ENCODE data around the gene TM4SF20. TPM values are rescaled to one million over a fixed set of nuclear protein-coding genes. Genes with fewer than 3 reads are reported as not detected.
A peak's percentile ranks its signal among the peaks of the same experiment; 100 is the strongest.

The TM4SF20 gene
- polyA plus RNA-seq, 2 donors = 0.04 TPM; not detected in 1

DNA sequence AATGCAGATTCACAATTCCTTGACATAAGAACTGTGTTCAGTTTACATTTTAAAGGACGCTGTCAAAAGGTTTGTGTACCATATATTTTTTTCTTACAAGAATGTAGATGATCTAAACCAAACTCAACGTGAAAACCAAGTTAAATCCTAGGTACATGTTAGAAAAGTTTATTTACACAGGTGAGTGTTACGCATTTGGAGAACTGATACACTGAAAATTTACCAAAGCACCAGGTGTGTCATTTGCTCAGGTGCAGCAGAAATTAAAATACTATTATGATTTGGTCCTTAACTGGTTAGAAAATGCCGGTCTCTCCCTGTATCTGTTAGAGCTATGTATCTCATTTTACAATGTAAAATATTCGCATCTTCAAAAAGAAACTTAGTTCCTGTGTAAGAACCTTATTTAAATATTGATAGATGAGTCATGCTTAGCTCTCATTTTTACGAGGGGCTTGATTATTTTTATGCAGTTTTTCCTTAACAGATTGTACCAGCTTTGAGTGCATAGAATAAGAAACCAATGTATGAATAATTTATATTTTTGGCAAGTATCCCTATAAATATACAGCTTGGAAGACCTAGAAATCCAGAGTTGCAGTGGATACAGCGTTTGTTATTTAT lies 29.0 kb downstream of the TM4SF20 start:
- no peak overlapping the region for H3K27ac ChIP-seq (ENCODE audit: low read depth in 2 of 2, low read length in 1 of 2)
- H3K9me3 ChIP-seq (ENCODE audit: control insufficient read depth in 2 of 2, insufficient read depth in 1 of 2, low read depth in 1 of 2, low read length in 1 of 2) = no peaks in the 10 kb centered on the region
- H3K27me3 ChIP-seq (ENCODE audit: control insufficient read depth in 1 of 2, insufficient read depth in 2 of 2, low read length in 2 of 2) = no peaks in the 10 kb centered on the region
- H3K4me1 ChIP-seq (ENCODE audit: control insufficient read depth in 2 of 2, insufficient read depth in 2 of 2, low read length in 1 of 2) = no peaks in the 10 kb centered on the region
- WGBS, 2 donors = 77 to 88% methylated on average over 7 of the region's 7 CpGs
- H3K4me3 ChIP-seq (ENCODE audit: low read depth in 1 of 2, low read length in 2 of 2) = no peak overlapping the region
- peaks cover 0 to 4% of the 10 kb centered on the region in 2 donors for H3K36me3 ChIP-seq (ENCODE audit: control insufficient read depth in 2 of 2, insufficient read depth in 2 of 2, low read length in 1 of 2)

DNA sequence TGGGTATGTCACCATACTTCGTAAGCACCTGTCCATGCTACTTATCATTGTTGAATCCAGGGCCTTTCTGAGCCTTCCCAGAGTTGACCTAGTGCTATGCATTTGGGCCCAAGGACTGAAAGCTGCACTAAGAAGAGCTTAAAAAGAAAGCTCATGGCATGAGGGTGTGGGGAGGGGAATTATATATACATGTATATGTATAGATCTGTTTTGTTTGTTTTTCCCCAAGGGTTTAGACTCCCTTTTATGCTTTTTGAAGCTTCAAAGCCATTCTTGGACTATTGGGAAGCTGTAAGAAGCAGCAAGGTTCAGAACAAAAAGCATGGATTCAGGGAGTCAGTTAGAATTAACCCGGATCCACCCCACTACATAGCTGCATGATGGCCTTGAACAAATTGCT lies 30.8 kb downstream of the TM4SF20 start:
- peaks cover 0 to 4% of the 10 kb centered on the region in 2 donors for H3K36me3 ChIP-seq (ENCODE audit: control insufficient read depth in 2 of 2, insufficient read depth in 2 of 2, low read length in 1 of 2)
- no peaks in the 10 kb centered on the region for H3K4me1 ChIP-seq (ENCODE audit: control insufficient read depth in 2 of 2, insufficient read depth in 2 of 2, low read length in 1 of 2)
- no peaks in the 10 kb centered on the region for H3K9me3 ChIP-seq (ENCODE audit: control insufficient read depth in 2 of 2, insufficient read depth in 1 of 2, low read depth in 1 of 2, low read length in 1 of 2)
- WGBS, 2 donors = 92 to 94% methylated on average over 2 of the region's 2 CpGs
- H3K27me3 ChIP-seq (ENCODE audit: control insufficient read depth in 1 of 2, insufficient read depth in 2 of 2, low read length in 2 of 2) = no peaks in the 10 kb centered on the region
- no peak overlapping the region for H3K27ac ChIP-seq (ENCODE audit: low read depth in 2 of 2, low read length in 1 of 2)
- H3K4me3 ChIP-seq (ENCODE audit: low read depth in 1 of 2, low read length in 2 of 2) = no peak overlapping the region

DNA sequence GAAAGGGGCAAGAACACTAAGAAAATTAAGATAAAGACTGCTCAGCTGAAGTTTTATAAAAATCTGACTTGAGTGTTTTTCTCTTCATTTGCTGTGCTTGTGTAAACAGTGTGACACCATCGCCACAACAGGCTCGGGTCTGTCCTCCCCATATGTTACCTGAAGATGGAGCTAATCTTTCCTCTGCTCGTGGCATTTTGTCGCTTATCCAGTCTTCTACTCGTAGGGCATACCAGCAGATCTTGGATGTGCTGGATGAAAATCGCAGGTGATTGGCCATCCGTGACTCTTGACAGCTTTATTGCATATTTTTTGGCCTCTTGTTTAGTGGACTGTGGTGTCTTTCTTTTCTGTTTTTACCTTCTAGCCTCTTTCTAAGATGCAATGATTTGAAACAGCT lies 32.0 kb downstream of the TM4SF20 start:
- H3K27ac ChIP-seq (ENCODE audit: low read depth in 2 of 2, low read length in 1 of 2) = no peak overlapping the region
- 82 to 85% methylated on average over 7 of the region's 7 CpGs for WGBS, 2 donors
- H3K36me3 ChIP-seq (ENCODE audit: control insufficient read depth in 2 of 2, insufficient read depth in 2 of 2, low read length in 1 of 2) = peaks cover 0 to 4% of the 10 kb centered on the region in 2 donors
- H3K4me1 ChIP-seq (ENCODE audit: control insufficient read depth in 2 of 2, insufficient read depth in 2 of 2, low read length in 1 of 2) = no peaks in the 10 kb centered on the region
- H3K27me3 ChIP-seq (ENCODE audit: control insufficient read depth in 1 of 2, insufficient read depth in 2 of 2, low read length in 2 of 2) = no peaks in the 10 kb centered on the region
- no peak overlapping the region for H3K4me3 ChIP-seq (ENCODE audit: low read depth in 1 of 2, low read length in 2 of 2)
- no peaks in the 10 kb centered on the region for H3K9me3 ChIP-seq (ENCODE audit: control insufficient read depth in 2 of 2, insufficient read depth in 1 of 2, low read depth in 1 of 2, low read length in 1 of 2)

DNA sequence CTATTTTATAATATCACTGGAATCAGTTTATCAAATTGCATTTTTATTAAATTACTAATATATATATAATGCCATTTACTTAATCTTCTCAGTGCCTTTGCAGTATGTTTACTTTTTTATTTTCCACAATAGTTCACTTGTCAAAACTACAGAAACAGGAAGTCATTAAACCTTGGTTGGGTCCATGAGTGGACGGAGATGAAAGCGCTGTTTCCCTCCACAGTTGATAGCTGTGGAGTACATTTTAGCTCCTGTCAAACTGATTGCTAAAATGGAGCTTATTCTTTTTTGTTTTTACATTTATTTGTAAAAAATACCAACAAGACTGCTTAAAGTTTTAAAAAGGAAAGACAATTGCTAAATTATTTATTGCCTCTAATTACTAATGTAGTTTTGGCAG lies 34.9 kb downstream of the TM4SF20 start:
- Histone ChIP-seq H3K27me3 (ENCODE audit: control insufficient read depth in 1 of 2, insufficient read depth in 2 of 2, low read length in 2 of 2) (no peaks in the 10 kb centered on the region), H3K4me1 (ENCODE audit: control insufficient read depth in 2 of 2, insufficient read depth in 2 of 2, low read length in 1 of 2) (no peaks in the 10 kb centered on the region), H3K4me3 (ENCODE audit: low read depth in 1 of 2, low read length in 2 of 2) (no peak overlapping the region), H3K27ac (ENCODE audit: low read depth in 2 of 2, low read length in 1 of 2) (no peak overlapping the region), H3K9me3 (ENCODE audit: control insufficient read depth in 2 of 2, insufficient read depth in 1 of 2, low read depth in 1 of 2, low read length in 1 of 2) (no peaks in the 10 kb centered on the region), H3K36me3 (ENCODE audit: control insufficient read depth in 2 of 2, insufficient read depth in 2 of 2, low read length in 1 of 2) (peaks cover 3 to 6% of the 10 kb centered on the region in 2 donors)
- WGBS, 2 donors = 87 to 90% methylated on average over 2 of the region's 2 CpGs

DNA sequence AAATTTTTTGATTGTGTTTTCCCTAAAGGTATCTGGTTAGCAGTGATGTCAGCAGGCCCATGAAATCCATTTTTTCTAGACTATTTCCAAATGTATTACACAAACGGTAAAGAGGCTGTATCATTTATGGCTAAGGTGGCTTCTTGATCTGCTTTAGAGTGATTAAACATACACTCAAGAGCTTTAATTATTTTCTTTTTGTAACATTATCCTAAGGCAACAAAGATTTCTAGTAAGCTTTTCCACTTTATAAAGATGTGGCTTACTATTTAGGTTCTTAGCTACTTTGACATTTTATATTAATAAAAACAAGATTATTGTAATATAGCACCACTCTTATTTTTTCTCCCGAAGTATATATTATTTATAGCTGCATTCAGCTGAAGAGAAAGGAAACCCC lies 37.6 kb downstream of the TM4SF20 start:
- Histone ChIP-seq H3K27ac (ENCODE audit: low read depth in 2 of 2, low read length in 1 of 2) (no peak overlapping the region), H3K36me3 (ENCODE audit: control insufficient read depth in 2 of 2, insufficient read depth in 2 of 2, low read length in 1 of 2) (peaks cover 3 to 5% of the 10 kb centered on the region in 2 donors), H3K4me1 (ENCODE audit: control insufficient read depth in 2 of 2, insufficient read depth in 2 of 2, low read length in 1 of 2) (no peaks in the 10 kb centered on the region), H3K27me3 (ENCODE audit: control insufficient read depth in 1 of 2, insufficient read depth in 2 of 2, low read length in 2 of 2) (no peaks in the 10 kb centered on the region), H3K9me3 (ENCODE audit: control insufficient read depth in 2 of 2, insufficient read depth in 1 of 2, low read depth in 1 of 2, low read length in 1 of 2) (no peaks in the 10 kb centered on the region), H3K4me3 (ENCODE audit: low read depth in 1 of 2, low read length in 2 of 2) (no peak overlapping the region)
- WGBS, 2 donors = 84 to 88% methylated on average over 2 of the region's 2 CpGs

DNA sequence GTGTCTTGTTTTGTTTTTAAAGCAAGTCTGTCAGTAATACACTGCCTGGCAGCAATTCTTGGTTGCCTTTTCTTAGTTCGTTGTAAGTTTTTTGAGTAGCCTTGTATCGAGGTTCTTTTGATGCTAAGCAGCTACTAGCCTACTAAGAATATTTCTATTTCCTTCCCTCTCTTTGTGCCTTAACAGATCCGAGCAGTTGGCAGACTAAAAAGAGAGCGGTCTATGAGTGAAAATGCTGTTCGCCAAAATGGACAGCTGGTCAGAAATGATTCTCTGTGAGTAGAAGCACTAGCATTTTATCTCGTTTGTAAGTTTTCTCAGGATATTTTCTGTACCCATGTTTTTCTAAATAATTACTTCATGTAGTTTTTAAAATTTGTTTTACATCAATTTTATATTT lies 39.0 kb downstream of the TM4SF20 start:
- Histone ChIP-seq H3K36me3 (ENCODE audit: control insufficient read depth in 2 of 2, insufficient read depth in 2 of 2, low read length in 1 of 2) (peaks cover 3 to 5% of the 10 kb centered on the region in 2 donors), H3K9me3 (ENCODE audit: control insufficient read depth in 2 of 2, insufficient read depth in 1 of 2, low read depth in 1 of 2, low read length in 1 of 2) (no peaks in the 10 kb centered on the region), H3K4me1 (ENCODE audit: control insufficient read depth in 2 of 2, insufficient read depth in 2 of 2, low read length in 1 of 2) (no peaks in the 10 kb centered on the region), H3K27me3 (ENCODE audit: control insufficient read depth in 1 of 2, insufficient read depth in 2 of 2, low read length in 2 of 2) (no peaks in the 10 kb centered on the region), H3K27ac (ENCODE audit: low read depth in 2 of 2, low read length in 1 of 2) (no peak overlapping the region), H3K4me3 (ENCODE audit: low read depth in 1 of 2, low read length in 2 of 2) (no peak overlapping the region)
- 73 to 75% methylated on average over 6 of the region's 6 CpGs for WGBS, 2 donors

DNA sequence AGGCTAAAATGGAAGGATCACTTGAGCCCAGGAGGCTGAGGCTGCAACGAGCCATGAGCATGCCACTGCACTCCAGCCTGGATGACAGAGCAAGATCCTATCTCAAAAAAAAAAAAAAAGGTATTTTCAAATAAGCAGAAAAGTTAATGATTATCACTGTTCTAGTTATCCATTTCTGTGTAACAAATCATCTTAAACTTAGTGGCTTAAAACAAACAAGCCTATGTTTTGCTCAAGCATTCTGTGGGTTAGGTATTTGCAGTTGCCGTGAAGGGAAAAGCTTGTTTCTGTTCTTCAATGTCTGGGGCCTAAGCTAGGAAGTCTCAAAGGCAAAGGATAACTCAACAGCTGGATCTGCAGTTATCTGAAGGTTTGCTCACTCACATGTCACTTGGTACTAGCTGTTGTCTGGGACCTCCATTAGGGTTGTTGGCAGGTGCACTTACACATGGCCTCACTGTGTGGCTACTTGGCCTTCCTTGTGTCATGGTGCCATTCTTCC lies 40.0 kb downstream of the TM4SF20 start:
- 78 to 96% methylated on average over 2 of the region's 2 CpGs for WGBS, 2 donors
- H3K36me3 ChIP-seq (ENCODE audit: control insufficient read depth in 2 of 2, insufficient read depth in 2 of 2, low read length in 1 of 2) = peaks cover 3 to 8% of the 10 kb centered on the region in 2 donors
- H3K4me1 ChIP-seq (ENCODE audit: control insufficient read depth in 2 of 2, insufficient read depth in 2 of 2, low read length in 1 of 2) = no peaks in the 10 kb centered on the region
- H3K4me3 ChIP-seq (ENCODE audit: low read depth in 1 of 2, low read length in 2 of 2) = no peak overlapping the region
- H3K27me3 ChIP-seq (ENCODE audit: control insufficient read depth in 1 of 2, insufficient read depth in 2 of 2, low read length in 2 of 2) = no peaks in the 10 kb centered on the region
- no peaks in the 10 kb centered on the region for H3K9me3 ChIP-seq (ENCODE audit: control insufficient read depth in 2 of 2, insufficient read depth in 1 of 2, low read depth in 1 of 2, low read length in 1 of 2)
- H3K27ac ChIP-seq (ENCODE audit: low read depth in 2 of 2, low read length in 1 of 2) = no peak overlapping the region

DNA sequence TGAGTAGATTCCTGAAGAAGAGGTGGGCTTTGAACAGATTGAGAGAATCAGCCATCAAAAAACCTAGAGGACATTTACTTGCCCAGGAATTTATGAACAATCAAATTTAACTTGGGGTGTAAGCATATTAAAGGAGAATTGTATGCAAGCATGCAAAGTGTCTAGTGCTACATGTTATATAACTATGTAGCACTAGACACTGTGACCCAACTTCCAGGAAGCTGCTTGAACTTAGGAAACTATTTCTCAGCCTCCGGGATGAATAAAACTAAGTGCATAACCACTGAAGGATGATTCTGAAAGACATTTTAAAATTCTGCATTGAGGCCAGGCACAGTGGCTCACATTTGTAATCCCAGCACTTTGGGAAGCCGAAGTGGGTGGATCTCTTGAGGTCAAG lies 41.7 kb downstream of the TM4SF20 start:
- Histone ChIP-seq H3K9me3 (ENCODE audit: control insufficient read depth in 2 of 2, insufficient read depth in 1 of 2, low read depth in 1 of 2, low read length in 1 of 2) (no peaks in the 10 kb centered on the region), H3K36me3 (ENCODE audit: control insufficient read depth in 2 of 2, insufficient read depth in 2 of 2, low read length in 1 of 2) (peaks cover 5 to 8% of the 10 kb centered on the region in 2 donors)
- 97 to 98% methylated on average over 2 of the region's 2 CpGs for whole genome bisulfite sequencing, 2 donors

DNA sequence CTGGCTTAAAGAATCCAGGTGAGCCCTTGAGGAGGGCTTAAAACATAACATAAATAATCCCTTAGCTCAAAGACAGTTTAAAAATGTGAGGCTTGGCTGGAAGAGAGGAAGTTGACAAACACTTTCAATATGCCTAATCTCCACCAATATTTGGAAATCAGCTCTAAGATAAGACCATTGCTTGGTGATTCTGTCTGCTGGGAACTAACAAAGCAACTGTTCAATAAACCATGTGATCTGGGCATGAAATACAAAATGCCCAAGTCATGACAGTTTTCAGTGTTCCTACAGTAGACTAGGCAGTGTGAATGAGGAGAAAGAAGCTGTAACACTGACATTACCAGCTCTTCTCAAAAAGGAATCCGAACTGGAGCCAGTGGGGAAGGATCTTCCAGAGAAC lies 43.4 kb downstream of the TM4SF20 start:
- peaks cover 5 to 8% of the 10 kb centered on the region in 2 donors for H3K36me3 ChIP-seq (ENCODE audit: control insufficient read depth in 2 of 2, insufficient read depth in 2 of 2, low read length in 1 of 2)
- H3K4me1 ChIP-seq (ENCODE audit: control insufficient read depth in 2 of 2, insufficient read depth in 2 of 2, low read length in 1 of 2) = no peaks in the 10 kb centered on the region
- no peaks in the 10 kb centered on the region for H3K9me3 ChIP-seq (ENCODE audit: control insufficient read depth in 2 of 2, insufficient read depth in 1 of 2, low read depth in 1 of 2, low read length in 1 of 2)
- no peaks in the 10 kb centered on the region for H3K27me3 ChIP-seq (ENCODE audit: control insufficient read depth in 1 of 2, insufficient read depth in 2 of 2, low read length in 2 of 2)
- no peak overlapping the region for H3K4me3 ChIP-seq (ENCODE audit: low read depth in 1 of 2, low read length in 2 of 2)
- 79 to 93% methylated on average over 1 of the region's 1 CpG for WGBS, 2 donors
- H3K27ac ChIP-seq (ENCODE audit: low read depth in 2 of 2, low read length in 1 of 2) = no peak overlapping the region

More for the DNA sequence above, 41.7 kb downstream of the TM4SF20 start:
- H3K27me3 ChIP-seq (ENCODE audit: control insufficient read depth in 1 of 2, insufficient read depth in 2 of 2, low read length in 2 of 2) = no peaks in the 10 kb centered on the region
- H3K4me1 ChIP-seq (ENCODE audit: control insufficient read depth in 2 of 2, insufficient read depth in 2 of 2, low read length in 1 of 2) = no peaks in the 10 kb centered on the region
- H3K27ac ChIP-seq (ENCODE audit: low read depth in 2 of 2, low read length in 1 of 2) = no peak overlapping the region
- no peak overlapping the region for H3K4me3 ChIP-seq (ENCODE audit: low read depth in 1 of 2, low read length in 2 of 2)

DNA sequence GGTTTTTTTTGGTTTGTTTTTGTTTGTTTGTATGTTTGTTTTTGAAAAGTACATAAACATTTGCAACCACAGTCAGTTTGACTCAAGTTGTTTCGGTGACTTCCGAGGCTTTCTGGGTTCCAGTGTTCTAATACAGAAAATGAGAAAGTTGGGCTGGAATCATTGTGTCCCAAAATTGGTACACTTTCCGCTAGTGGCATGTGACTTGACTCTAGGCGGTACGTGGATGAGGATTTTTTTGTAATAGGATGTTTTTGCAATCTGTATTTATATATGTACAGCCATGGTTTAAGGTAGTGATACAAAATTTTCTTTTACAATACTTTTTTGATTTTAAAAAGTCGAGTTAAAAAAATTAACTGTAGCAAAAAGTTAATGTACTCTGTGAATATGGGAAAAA lies 52.3 kb downstream of the TM4SF20 start:
- no peaks in the 10 kb centered on the region for H3K27me3 ChIP-seq (ENCODE audit: control insufficient read depth in 1 of 2, insufficient read depth in 2 of 2, low read length in 2 of 2)
- no peaks in the 10 kb centered on the region for H3K9me3 ChIP-seq (ENCODE audit: control insufficient read depth in 2 of 2, insufficient read depth in 1 of 2, low read depth in 1 of 2, low read length in 1 of 2)
- peak overlapping the region in 1 of 2 donors; percentile 100 for H3K4me3 ChIP-seq (ENCODE audit: low read depth in 1 of 2, low read length in 2 of 2)
- no peaks in the 10 kb centered on the region for H3K4me1 ChIP-seq (ENCODE audit: control insufficient read depth in 2 of 2, insufficient read depth in 2 of 2, low read length in 1 of 2)
- WGBS, 2 donors = 90 to 95% methylated on average over 6 of the region's 6 CpGs
- H3K27ac ChIP-seq (ENCODE audit: low read depth in 2 of 2, low read length in 1 of 2) = no peak overlapping the region
- peaks cover 0 to 3% of the 10 kb centered on the region in 2 donors for H3K36me3 ChIP-seq (ENCODE audit: control insufficient read depth in 2 of 2, insufficient read depth in 2 of 2, low read length in 1 of 2)
